Keratinocyte (primary cell): ENCODE results near the gene GDAP2.

ENCODE experiments used
- EZH2 ChIP-seq: IDR thresholded peaks from one replicate; pipeline ENCODE4 v1.6.1; 2012; ENCODE audit warnings: inconsistent platforms, mild to moderate bottlenecking, low read length, moderate library complexity
- TF ChIP-seq, protein P1 (sequence below), 3 experiments: IDR thresholded peaks in 1 of 3; conservative IDR thresholded peaks in 1 of 3; optimal IDR thresholded peaks in 1 of 3; 2 replicates in 2 of 3; 3 replicates in 1 of 3; pipeline versions ENCODE3 to v1.5.1; 2011; ENCODE audit warnings: low read length in 3 of 3, mild to moderate bottlenecking in 3 of 3, moderate library complexity in 2 of 3, control low read depth in 1 of 3, inconsistent platforms in 1 of 3; ENCODE audit not compliant: insufficient read depth in 2 of 3; ENCODE audit errors: extremely low read depth in 1 of 3

DNA sequence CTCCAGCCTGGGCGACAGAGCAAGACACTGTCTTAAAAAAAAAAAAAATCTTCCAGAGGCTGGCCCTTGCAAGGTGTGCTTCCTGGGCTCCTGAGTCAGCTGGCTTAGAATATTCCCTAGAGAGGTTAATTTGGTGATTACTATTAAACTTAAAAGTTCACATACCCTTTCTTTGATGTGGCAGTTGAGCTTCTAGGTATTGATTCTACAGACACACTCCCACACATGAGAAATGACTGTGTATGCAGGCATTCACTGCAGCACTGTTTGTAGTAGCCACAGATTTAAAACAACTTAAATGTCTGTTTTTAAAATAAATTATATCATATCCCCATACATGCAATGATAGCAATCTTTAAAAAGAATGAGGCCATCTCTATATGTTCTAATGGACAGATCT, 93.4 kb downstream of the GDAP2 start:
- TF ChIP-seq, protein P1, sequence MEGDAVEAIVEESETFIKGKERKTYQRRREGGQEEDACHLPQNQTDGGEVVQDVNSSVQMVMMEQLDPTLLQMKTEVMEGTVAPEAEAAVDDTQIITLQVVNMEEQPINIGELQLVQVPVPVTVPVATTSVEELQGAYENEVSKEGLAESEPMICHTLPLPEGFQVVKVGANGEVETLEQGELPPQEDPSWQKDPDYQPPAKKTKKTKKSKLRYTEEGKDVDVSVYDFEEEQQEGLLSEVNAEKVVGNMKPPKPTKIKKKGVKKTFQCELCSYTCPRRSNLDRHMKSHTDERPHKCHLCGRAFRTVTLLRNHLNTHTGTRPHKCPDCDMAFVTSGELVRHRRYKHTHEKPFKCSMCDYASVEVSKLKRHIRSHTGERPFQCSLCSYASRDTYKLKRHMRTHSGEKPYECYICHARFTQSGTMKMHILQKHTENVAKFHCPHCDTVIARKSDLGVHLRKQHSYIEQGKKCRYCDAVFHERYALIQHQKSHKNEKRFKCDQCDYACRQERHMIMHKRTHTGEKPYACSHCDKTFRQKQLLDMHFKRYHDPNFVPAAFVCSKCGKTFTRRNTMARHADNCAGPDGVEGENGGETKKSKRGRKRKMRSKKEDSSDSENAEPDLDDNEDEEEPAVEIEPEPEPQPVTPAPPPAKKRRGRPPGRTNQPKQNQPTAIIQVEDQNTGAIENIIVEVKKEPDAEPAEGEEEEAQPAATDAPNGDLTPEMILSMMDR (optimal IDR thresholded peaks at IDR 0.05 in 1 of 3, IDR thresholded peaks at IDR 0.05 in 1 of 3, conservative IDR thresholded peaks at IDR 0.05 in 1 of 3; ENCODE audit: extremely low read depth in 1 of 3, insufficient read depth in 2 of 3, low read length in 3 of 3) = no peak
- TF ChIP-seq EZH2 = no peak
